ENCODE measurements around the gene SF3B2.

DNA sequence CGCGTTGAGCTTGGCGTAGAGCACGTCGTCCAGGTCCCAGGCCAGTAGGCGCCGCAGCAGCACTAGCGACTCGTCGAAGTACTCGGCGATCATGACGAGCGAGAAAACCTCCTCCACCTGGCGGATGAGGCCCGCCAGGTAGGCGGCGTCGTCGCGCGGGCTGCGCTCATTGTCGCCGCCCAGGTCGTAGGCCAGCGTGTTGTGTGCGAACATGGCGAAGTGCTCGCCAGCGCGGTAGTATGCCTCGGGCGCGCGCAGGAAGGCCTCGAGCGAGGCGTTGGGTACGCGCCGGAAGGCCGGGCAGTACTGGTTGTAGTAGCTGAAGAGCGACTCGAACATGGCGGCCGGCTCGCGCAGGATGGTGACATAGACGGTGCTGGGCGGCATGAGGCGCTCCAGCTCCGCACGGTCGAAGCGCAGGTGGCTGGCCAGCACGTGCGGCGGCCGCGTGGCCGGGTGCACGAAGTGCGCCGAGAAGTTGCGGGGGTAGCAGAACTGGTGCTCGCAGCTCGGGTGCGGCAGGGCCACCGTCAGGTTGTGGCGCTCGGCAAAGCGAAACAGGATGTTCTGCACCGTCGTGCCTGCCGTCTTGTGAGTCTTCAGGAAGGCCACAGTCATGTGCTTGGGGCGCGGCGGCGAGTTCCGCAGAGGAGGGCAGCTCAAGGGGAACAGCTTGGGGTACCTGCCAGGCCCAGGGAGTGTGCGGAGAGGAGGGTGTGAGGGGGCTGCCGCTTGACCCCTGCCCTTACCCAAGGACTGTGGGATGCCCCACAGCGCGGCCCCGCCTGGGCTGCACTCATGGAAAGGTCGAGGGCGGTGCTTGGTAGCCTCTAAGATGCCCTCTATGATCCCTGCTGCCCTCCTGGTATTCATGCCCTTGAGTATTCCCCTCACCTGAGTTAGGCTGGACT lies 8.9 kb upstream of the SF3B2 start:
- no peak for TF ChIP-seq CTCF (IDR thresholded peaks at IDR 0.05)
- no peak for TF ChIP-seq POLR2A (IDR thresholded peaks at IDR 0.05; ENCODE audit: low read length)
- TF ChIP-seq HEYL (CRISPR knock-in tag; IDR thresholded peaks at IDR 0.05) = no peak

Data from A549 (cell line).